ENCODE measurements around the gene EHMT1.
"Not testable (repeated sequence)": the region's sequence is repeated elsewhere in the genome, so short reads cannot be mapped to it uniquely, and the experiment has no call there.

Gene EHMT1

GRCh38 chr9:137876781-137877386, 258.1 kb downstream of the EHMT1 start:
- DNase-seq, result no peak

DNA sequence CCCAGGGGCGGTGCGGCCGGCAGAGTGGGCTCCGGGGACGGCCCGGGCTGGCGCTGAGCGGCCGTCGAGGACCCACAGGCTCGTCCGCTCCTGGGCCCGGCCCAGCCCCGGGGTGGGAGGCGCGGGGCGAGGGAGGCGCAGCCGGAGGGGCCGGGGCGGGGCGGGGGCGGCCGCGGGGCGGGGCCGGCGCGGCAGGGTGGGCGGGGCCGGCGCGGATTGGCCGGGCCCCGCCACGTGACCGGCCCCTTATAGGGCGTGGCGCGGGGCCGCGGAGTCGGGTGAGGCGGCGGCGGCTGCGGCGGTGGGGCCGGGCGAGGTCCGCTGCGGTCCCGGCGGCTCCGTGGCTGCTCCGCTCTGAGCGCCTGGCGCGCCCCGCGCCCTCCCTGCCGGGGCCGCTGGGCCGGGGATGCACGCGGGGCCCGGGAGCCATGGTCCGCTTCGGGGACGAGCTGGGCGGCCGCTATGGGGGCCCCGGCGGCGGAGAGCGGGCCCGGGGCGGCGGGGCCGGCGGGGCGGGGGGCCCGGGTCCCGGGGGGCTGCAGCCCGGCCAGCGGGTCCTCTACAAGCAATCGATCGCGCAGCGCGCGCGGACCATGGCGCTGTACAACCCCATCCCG, 258.8 kb downstream of the EHMT1 start, which contains the start of gene CACNA1B:
Gene CACNA1B, plus strand, starts transcription at position 277 of the 617 bp plus-strand sequence. Its CDS starts 152 bp downstream, at position 429.
- not testable (repeated sequence) for DNase-seq

- DNase-seq, result no peak
Observed at GRCh38 chr9:137878146-137878941, 259.5 kb downstream of the EHMT1 start.

DNA sequence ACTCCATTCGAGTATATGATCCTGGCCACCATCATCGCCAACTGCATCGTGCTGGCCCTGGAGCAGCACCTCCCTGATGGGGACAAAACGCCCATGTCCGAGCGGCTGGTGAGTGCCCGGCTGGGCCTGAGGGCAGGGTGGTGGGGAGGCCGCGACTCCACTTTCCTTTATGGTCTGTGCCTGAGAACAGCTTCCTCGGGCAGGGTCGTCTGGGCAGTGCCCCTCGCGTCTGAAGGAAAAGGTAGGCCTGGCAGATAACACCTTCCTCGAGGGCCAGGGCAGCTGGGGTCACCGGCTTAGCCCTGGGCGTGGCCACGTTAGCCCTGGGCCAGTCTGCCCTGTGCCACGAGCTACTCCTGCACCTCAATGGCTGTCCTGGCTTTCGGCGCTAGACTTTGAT, 260.2 kb downstream of the EHMT1 start:
- DNase-seq, result no peak

DNA sequence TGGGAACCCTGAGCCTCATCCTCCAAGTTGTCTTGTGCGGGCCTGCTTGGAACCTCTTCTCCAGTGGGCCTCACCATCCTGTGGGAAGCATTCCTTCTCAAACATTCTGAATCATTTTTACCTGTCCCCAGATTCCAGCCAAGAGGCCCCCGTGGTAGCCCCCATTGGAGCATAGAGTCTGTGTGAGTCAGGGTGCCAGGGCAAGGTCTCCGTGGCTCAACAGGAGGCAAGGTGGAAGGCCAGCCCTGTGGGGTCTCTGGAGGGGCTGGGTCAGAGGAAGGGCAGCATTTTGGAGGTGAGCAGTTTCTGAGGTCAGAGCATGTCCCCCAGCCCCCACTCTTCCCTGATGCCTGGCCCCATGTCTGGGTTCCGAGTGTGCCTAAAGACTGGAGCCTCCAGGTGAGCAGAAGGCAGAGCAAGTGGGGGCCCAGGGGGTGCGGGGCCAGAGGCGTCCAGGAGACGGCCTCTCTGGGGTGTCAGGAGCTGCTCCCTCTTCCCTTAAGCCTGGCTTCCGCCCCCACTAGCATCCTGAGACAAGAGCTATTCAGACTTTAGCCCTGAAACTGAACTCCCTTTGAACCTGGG, 260.9 kb downstream of the EHMT1 start:
- no peak for DNase-seq

- DNase-seq, result no peak
Observed at GRCh38 chr9:137880160-137880975, 261.6 kb downstream of the EHMT1 start.

DNA sequence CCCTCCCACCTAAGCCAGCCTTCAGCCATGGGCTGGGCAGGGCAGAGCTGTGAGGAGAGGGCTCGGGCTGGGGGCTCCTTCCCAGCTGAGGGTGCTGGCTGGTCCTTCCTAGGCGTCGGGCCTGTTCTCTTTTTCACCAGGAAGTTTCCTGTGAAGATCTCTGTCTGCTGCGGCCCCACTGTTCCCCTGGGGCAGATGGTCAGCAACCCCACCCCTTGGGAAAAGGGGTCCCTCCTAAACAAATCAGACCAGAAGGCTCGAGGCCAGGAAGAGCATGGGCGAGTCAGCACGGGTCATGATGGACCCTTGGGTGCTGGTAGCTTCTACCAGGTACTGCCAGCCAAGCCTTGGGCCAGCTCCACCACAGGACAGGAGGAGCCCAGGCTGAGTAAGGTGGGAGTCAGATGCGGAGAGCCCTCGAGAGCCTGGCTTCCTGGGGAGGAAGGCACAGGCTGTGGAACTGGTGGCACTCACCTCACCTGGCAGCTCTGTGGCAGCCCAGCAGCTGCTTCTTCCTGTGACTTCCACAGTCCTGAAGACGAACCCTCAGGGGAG, 262.2 kb downstream of the EHMT1 start:
- DNase-seq, result no peak

GRCh38 chr9:137881591-137882505, 263.0 kb downstream of the EHMT1 start:
- DNase-seq, result no peak

DNA sequence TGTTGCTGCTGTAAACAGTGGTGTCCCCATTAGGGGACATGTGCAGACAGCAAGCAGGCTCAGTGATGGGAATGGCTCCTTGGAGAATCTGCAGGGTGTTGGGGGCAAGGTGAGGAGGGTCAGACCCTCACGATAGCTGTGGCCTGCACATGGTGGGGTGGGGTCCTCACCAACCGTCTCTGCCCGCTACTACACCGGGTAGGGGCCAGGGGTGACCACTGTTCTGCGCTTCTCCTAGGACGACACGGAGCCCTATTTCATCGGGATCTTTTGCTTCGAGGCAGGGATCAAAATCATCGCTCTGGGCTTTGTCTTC, 263.7 kb downstream of the EHMT1 start:
- no peak for DNase-seq

DNA sequence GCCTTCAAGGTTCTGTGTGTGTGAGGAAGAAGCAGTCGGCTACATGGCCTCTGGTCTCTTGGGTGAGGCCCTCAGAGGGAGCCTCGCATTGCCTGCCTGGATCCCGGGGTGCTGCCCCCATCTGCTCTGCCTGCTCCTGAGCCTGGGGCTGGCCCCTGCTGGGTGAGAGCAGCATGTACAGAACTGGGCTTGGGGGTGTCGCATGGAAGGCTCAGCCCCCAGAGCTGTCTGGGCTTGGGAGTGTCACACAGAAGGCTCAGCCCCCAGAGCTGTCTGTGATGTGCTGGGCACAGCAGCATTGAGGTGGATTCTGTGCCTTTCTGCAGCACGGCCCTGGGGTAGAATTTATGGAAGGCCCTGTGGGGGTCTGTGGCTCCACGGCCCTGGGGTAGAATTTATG, 265.2 kb downstream of the EHMT1 start:
- not testable (repeated sequence) for DNase-seq

- DNase-seq, result not testable (repeated sequence)
Observed at GRCh38 chr9:137884547-137884946, 265.7 kb downstream of the EHMT1 start.

GRCh38 chr9:137885121-137885520, 266.3 kb downstream of the EHMT1 start:
- DNase-seq, result not testable (repeated sequence)
